Superior temporal gyrus (tissue), 1 donor: ENCODE measurements around the gene BBS5.
"Not testable (repeated sequence)": the region's sequence is repeated elsewhere in the genome, so short reads cannot be mapped to it uniquely, and the experiment has no call there.

ENCODE experiments used
- DNase-seq: peaks from one replicate; pipeline ENCODE4 v3.0.0-alpha.2; 2016; ENCODE audit errors: extremely low spot score

The BBS5 gene

GRCh38 chr2:169479257-169480078 lies at the start of gene BBS5:
Gene BBS5, plus strand, starts transcription at chr2:169479494. Its CDS starts 60 bp downstream, at chr2:169479554.
- peak; percentile 88 for DNase-seq

- DNase-seq: not testable (repeated sequence)
These were observed 47.5 kb upstream of the BBS5 start for GRCh38 chr2:169431772-169432171.

- DNase-seq: not testable (repeated sequence)
These were observed 45.1 kb upstream of the BBS5 start for GRCh38 chr2:169434236-169434635.

GRCh38 chr2:169438466-169439072 lies 40.7 kb upstream of the BBS5 start:
- DNase-seq: no peak

GRCh38 chr2:169439900-169440299 lies 39.4 kb upstream of the BBS5 start:
- no peak for DNase-seq

GRCh38 chr2:169446452-169446851 lies 32.8 kb upstream of the BBS5 start:
- DNase-seq: no peak

- DNase-seq: no peak
These were observed 31.0 kb upstream of the BBS5 start for GRCh38 chr2:169448316-169448715.

- no peak for DNase-seq
These were observed 30.4 kb upstream of the BBS5 start for GRCh38 chr2:169448865-169449264.

GRCh38 chr2:169452080-169452479 lies 27.2 kb upstream of the BBS5 start:
- DNase-seq: peak; percentile 23

GRCh38 chr2:169453044-169453443 lies 26.2 kb upstream of the BBS5 start:
- not testable (repeated sequence) for DNase-seq

- DNase-seq: no peak
These were observed 18.2 kb upstream of the BBS5 start for GRCh38 chr2:169461143-169461542.

- peak; percentile 59 for DNase-seq
These were observed 16.2 kb upstream of the BBS5 start for GRCh38 chr2:169462896-169463695.

GRCh38 chr2:169464466-169464865 lies 14.8 kb upstream of the BBS5 start:
- DNase-seq: no peak

GRCh38 chr2:169464882-169465281 lies 14.4 kb upstream of the BBS5 start:
- DNase-seq: no peak

GRCh38 chr2:169468841-169469240 lies 10.5 kb upstream of the BBS5 start:
- DNase-seq: no peak

- DNase-seq: no peak
These were observed 9.2 kb upstream of the BBS5 start for GRCh38 chr2:169469952-169470572.

- DNase-seq: no peak
These were observed 7.0 kb upstream of the BBS5 start for GRCh38 chr2:169472249-169472648.

GRCh38 chr2:169476459-169476858 lies 2.8 kb upstream of the BBS5 start:
- DNase-seq: no peak

- no peak for DNase-seq
These were observed 955 bp upstream of the BBS5 start for GRCh38 chr2:169478339-169478738.

GRCh38 chr2:169478745-169479256 lies 493 bp upstream of the BBS5 start:
- no peak for DNase-seq

GRCh38 chr2:169480079-169480465 lies 778 bp downstream of the BBS5 start:
- DNase-seq: no peak

GRCh38 chr2:169485650-169486138 lies 6.4 kb downstream of the BBS5 start:
- no peak for DNase-seq
